K562 (cell line): ENCODE data around the gene SVOP. TPM values are rescaled to one million over a fixed set of nuclear protein-coding genes. Genes with fewer than 3 reads are reported as not detected.
A peak's percentile ranks its signal among the peaks of the same experiment; 100 is the strongest.

ENCODE experiments used
- ATAC-seq: fragments of 200-7000 bp; cut with Tn5 transposase; 3 replicates; pipeline ENCODE4 v1.9.1; 2020; ENCODE audit warnings: moderate library complexity
- BruUV-seq: library from RNA; stranded (reverse); fragments of 400-500 nt; replicated peaks from 2 replicates; lab custom pipeline; 2021; lab: Mats Ljungman, UMichigan
- CTCF ChIA-PET: fragments of 300-600 bp; formaldehyde crosslinking; extraction: SDS; loops from one replicate; lab custom pipeline; 2021; ENCODE audit warnings: low intra/inter-chr PET ratio; lab: Yijun Ruan, JAX
- POLR2A ChIA-PET: fragments of 300-600, 350-650 bp; sonication (Branson Sonifier 250); formaldehyde crosslinking; extraction: SDS; loops from one replicate; lab custom pipeline; 2021; ENCODE audit warnings: antibody characterized with exemption, inconsistent platforms; lab: Yijun Ruan, JAX
- DNase-seq, 4 experiments: peaks; one replicate each; pipeline versions ENCODE4 v3.0.0 to v3.0.0-alpha.2; 2011 to 2018; ENCODE audit warnings: low spot score in 3 of 4, mixed read lengths in 3 of 4; ENCODE audit errors: extremely low read depth in 1 of 4
- FAIRE-seq: peaks from 2 replicates; lab custom pipeline; 2011; peaks lifted over from hg19 to GRCh38; lab: Jason Lieb, UNC
- H2AFZ ChIP-seq: 2 replicates; pipeline ENCODE4 v1.6.0; 2011; ENCODE audit warnings: low read depth, low read length, control low read depth, inconsistent platforms
- H3K27ac ChIP-seq: fragments of 200-600 bp; 3 replicates; pipeline ENCODE4 v1.8.0; 2011; ENCODE audit warnings: low read depth, mild to moderate bottlenecking, control low read depth, inconsistent platforms, low read length, moderate library complexity, mixed read lengths; ENCODE audit errors: extremely low read depth
- H3K27me3 ChIP-seq, 2 experiments: fragments of 300-600 bp in 1 of 2; 2 replicates in 1 of 2; 3 replicates in 1 of 2; pipeline versions ENCODE4 v1.6.0 to v1.8.0; 2011; ENCODE audit warnings: inconsistent platforms in 2 of 2, low read length in 2 of 2, mild to moderate bottlenecking in 1 of 2, mixed read lengths in 1 of 2, moderate library complexity in 1 of 2; ENCODE audit not compliant: control insufficient read depth in 2 of 2, insufficient read depth in 2 of 2
- H3K36me3 ChIP-seq: fragments of 300-600 bp; 3 replicates; pipeline ENCODE4 v1.8.0; 2011; ENCODE audit warnings: mild to moderate bottlenecking, low read length, inconsistent platforms; ENCODE audit not compliant: control insufficient read depth, insufficient read depth
- H3K4me1 ChIP-seq, 2 experiments: fragments of 200-600 bp in 1 of 2; replicated peaks in 1 of 2; 2 replicates in 1 of 2; 3 replicates in 1 of 2; pipeline versions ENCODE4 v1.5.1 to v1.8.0; 2011; ENCODE audit warnings: inconsistent platforms in 2 of 2, low read length in 2 of 2, mild to moderate bottlenecking in 1 of 2, mixed read lengths in 1 of 2, moderate library complexity in 1 of 2; ENCODE audit not compliant: control insufficient read depth in 2 of 2, insufficient read depth in 2 of 2
- H3K4me2 ChIP-seq: 2 replicates; pipeline ENCODE4 v1.6.1; 2011; ENCODE audit warnings: low read length, control low read depth, inconsistent platforms, mixed read lengths; ENCODE audit not compliant: insufficient read depth
- H3K4me3 ChIP-seq: fragments of 200-600 bp; sonication (generic), shearing (Covaris generic); 2 replicates; pipeline ENCODE4 v1.5.1; 2016; ENCODE audit warnings: control low read depth, inconsistent platforms
- H3K79me2 ChIP-seq: fragments of 200-600 bp; 3 replicates; pipeline ENCODE4 v1.8.0; 2011; ENCODE audit warnings: low read length, inconsistent platforms; ENCODE audit not compliant: control insufficient read depth, insufficient read depth
- H3K9ac ChIP-seq, 2 experiments: 2 replicates each; pipeline versions ENCODE4 v1.6.0 to v1.6.1; 2011; ENCODE audit warnings: low read depth in 2 of 2, low read length in 2 of 2, control low read depth in 1 of 2, inconsistent platforms in 1 of 2, mild to moderate bottlenecking in 1 of 2, mixed read lengths in 1 of 2; ENCODE audit not compliant: insufficient read depth in 1 of 2
- H3K9me1 ChIP-seq: one replicate; pipeline ENCODE4 v1.6.0; 2011; ENCODE audit warnings: inconsistent platforms, mild to moderate bottlenecking, low read length, moderate library complexity; ENCODE audit not compliant: control insufficient read depth, insufficient read depth
- H3K9me3 ChIP-seq: replicated peaks from 2 replicates; pipeline ENCODE4 v1.5.1; 2011; ENCODE audit warnings: low read depth, low read length, inconsistent platforms; ENCODE audit not compliant: control insufficient read depth, insufficient read depth
- H4K20me1 ChIP-seq: replicated peaks from 2 replicates; pipeline ENCODE4 v1.6.1; 2011; ENCODE audit warnings: low read length, inconsistent platforms, mixed read lengths; ENCODE audit not compliant: control insufficient read depth, insufficient read depth
- CXXC5 ChIP-seq: fragments of 250-450 bp; sonication (Bioruptor Pico); IDR thresholded peaks from 2 replicates; pipeline ENCODE4 v1.8.0; 2022; ENCODE audit warnings: inconsistent platforms, mild to moderate bottlenecking, moderate library complexity
- IFI16 ChIP-seq: fragments of 250-450 bp; sonication (Bioruptor Pico); IDR thresholded peaks from 2 replicates; pipeline ENCODE4 v2.1.2; 2022; ENCODE audit warnings: mild to moderate bottlenecking, inconsistent platforms
- SIX5 ChIP-seq, 2 experiments: IDR thresholded peaks; 2 replicates each; pipeline ENCODE4 v1.6.1; 2011; ENCODE audit warnings: low read length in 2 of 2, borderline replicate concordance in 1 of 2, low read depth in 1 of 2, mild to moderate bottlenecking in 1 of 2, moderate library complexity in 1 of 2; ENCODE audit not compliant: insufficient read depth in 1 of 2
- SPI1 ChIP-seq: IDR thresholded peaks from 2 replicates; pipeline ENCODE4 v1.6.1; 2011; ENCODE audit warnings: low read depth, low read length, control low read depth, borderline replicate concordance
- WGBS: fragments of 100-300 bp; shearing (Covaris generic); methylation state at CpG from one replicate; pipeline ENCODE4 v1.1.6; 2016; ENCODE audit warnings: low coverage, mixed read lengths; ENCODE audit not compliant: insufficient coverage; ENCODE audit errors: missing lambda C conversion rate; 5-methylcytosine and 5-hydroxymethylcytosine counted together
- in situ Hi-C: fragments of 300-500 bp; cut with MboI; formaldehyde crosslinking; loops from 4 replicates; pipeline ENCODE4 v1.15.0; 2018; ENCODE audit warnings: inconsistent platforms, mixed read lengths
- intact Hi-C: fragments of 100-400 bp; cut with micrococcal nuclease; formaldehyde crosslinking; loops from 2 replicates; pipeline ENCODE4 v1.14.2; 2022
- polyA plus RNA-seq, 8 experiments: library from polyadenylated mRNA; depleted of rRNA in 4 of 8; stranded (reverse) in 5 of 8; unstranded in 3 of 8; fragments of >200 nt; fragmentation: Nextera tagmentation in 2 of 8; fragmentation: Illumina TruSeq in 1 of 8; extraction: Ambion mirVana in 2 of 8; extraction: Trizol in 1 of 8; gene quantifications; 2 replicates each; pipeline versions ENCODE4 v1.2.1 to v1.2.3, GENCODE V29; 2011 to 2014; ENCODE audit warnings: inconsistent platforms in 1 of 8, missing spikeins in 1 of 8
- total RNA-seq, 7 experiments: library from RNA; depleted of rRNA in 6 of 7; stranded (reverse); fragments of >200 nt in 6 of 7; fragmentation: Illumina TruSeq in 2 of 7; extraction: Trizol in 2 of 7; gene quantifications; 2 replicates each; pipeline versions ENCODE4 v1.2.1 to v1.2.3, GENCODE V29; 2011 to 2021; ENCODE audit warnings: low replicate concordance in 1 of 7
- TF ChIP-seq, protein P1 (sequence below): IDR thresholded peaks from 2 replicates; pipeline ENCODE4 v1.6.1; 2016; ENCODE audit warnings: missing genetic modification characterization, missing compliant biosample characterization
- TF ChIP-seq, protein P2 (sequence below): fragments of 450-650 bp; formaldehyde crosslinking; conservative IDR thresholded peaks from 2 replicates; pipeline ENCODE4 v1.4.0; 2022; ENCODE audit warnings: mild to moderate bottlenecking, missing genetic modification characterization
- TF ChIP-seq, protein P3 (sequence below): fragments of 250-450 bp; sonication (Bioruptor Pico); IDR thresholded peaks from 2 replicates; pipeline ENCODE4 v1.8.0; 2021; ENCODE audit warnings: borderline replicate concordance, mild to moderate bottlenecking, moderate library complexity; ENCODE audit not compliant: poor library complexity, severe bottlenecking
- TF ChIP-seq, protein P4 (sequence below): sonication (generic); formaldehyde crosslinking; IDR thresholded peaks from 2 replicates; pipeline ENCODE4 v1.8.1; 2022; ENCODE audit warnings: missing genetic modification reagents
- TF ChIP-seq, protein P5 (sequence below): fragments of 200-800 bp; sonication (Bioruptor generic); IDR thresholded peaks from 2 replicates; pipeline ENCODE4 v1.6.1; 2017; ENCODE audit warnings: missing genetic modification characterization, missing compliant biosample characterization

The SVOP gene
- total and polyA plus RNA-seq, 9 of the 15 experiments (the other 6 are each of a cell fraction or from before 2014, with no cell fraction given) = 0.01 to 0.09 (median 0.06) TPM; not detected in 1

DNA sequence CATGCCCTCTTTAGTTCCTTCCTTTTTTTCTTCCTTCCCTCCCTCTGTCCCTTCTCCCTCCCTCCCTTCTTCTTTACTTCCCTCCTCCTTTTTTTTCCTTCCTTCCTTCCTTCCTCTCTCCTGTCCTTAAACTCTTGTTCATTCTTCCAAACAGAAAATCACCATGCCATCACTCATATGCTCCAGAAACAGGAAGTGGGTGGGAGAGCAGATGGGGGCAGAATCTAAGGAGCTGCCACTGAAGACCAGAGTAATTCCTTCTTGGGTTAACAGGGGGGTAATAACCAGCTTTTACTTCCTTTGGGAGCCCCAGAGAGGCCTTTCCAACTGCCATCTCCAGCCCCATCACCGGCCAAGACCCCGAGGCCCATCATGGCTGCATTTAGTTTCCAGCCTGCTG lies 51.2 kb downstream of the SVOP start:
- no peak for DNase-seq
- intact Hi-C loops = no loop called here
- Histone ChIP-seq H3K9ac (no peak overlapping the region), H4K20me1 (no peaks in the 10 kb centered on the region), H3K27ac (no peak overlapping the region), H3K9me1 (no peaks in the 10 kb centered on the region)
- POLR2A ChIA-PET = no interaction called here
- CTCF ChIA-PET = no interaction called here
- BruUV-seq = no TSS peak
- TF ChIP-seq, protein P1, sequence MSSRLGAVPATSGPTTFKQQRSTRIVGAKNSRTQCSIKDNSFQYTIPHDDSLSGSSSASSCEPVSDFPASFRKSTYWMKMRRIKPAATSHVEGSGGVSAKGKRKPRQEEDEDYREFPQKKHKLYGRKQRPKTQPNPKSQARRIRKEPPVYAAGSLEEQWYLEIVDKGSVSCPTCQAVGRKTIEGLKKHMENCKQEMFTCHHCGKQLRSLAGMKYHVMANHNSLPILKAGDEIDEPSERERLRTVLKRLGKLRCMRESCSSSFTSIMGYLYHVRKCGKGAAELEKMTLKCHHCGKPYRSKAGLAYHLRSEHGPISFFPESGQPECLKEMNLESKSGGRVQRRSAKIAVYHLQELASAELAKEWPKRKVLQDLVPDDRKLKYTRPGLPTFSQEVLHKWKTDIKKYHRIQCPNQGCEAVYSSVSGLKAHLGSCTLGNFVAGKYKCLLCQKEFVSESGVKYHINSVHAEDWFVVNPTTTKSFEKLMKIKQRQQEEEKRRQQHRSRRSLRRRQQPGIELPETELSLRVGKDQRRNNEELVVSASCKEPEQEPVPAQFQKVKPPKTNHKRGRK (tag) = 0 out of 2 replicates have a peak, but pooled peaks have one; percentile 4
- TF ChIP-seq, protein P2, sequence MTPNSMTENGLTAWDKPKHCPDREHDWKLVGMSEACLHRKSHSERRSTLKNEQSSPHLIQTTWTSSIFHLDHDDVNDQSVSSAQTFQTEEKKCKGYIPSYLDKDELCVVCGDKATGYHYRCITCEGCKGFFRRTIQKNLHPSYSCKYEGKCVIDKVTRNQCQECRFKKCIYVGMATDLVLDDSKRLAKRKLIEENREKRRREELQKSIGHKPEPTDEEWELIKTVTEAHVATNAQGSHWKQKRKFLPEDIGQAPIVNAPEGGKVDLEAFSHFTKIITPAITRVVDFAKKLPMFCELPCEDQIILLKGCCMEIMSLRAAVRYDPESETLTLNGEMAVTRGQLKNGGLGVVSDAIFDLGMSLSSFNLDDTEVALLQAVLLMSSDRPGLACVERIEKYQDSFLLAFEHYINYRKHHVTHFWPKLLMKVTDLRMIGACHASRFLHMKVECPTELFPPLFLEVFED (CRISPR knock-in tag) = no peak
- TF ChIP-seq IFI16 (CRISPR knock-in tag) = no peak
- TF ChIP-seq, protein P3, sequence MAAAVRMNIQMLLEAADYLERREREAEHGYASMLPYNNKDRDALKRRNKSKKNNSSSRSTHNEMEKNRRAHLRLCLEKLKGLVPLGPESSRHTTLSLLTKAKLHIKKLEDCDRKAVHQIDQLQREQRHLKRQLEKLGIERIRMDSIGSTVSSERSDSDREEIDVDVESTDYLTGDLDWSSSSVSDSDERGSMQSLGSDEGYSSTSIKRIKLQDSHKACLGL (CRISPR knock-in tag) = no peak
- no peak for TF ChIP-seq CXXC5 (CRISPR knock-in tag)
- TF ChIP-seq SIX5 (IDR thresholded peaks at IDR 0.05; ENCODE audit: borderline replicate concordance in 1 of 2, insufficient read depth in 1 of 2, low read depth in 1 of 2, low read length in 2 of 2) = no peak
- TF ChIP-seq SPI1 = peak; percentile 74; the same call in 1 of the 2 replicates
- TF ChIP-seq, protein P4, sequence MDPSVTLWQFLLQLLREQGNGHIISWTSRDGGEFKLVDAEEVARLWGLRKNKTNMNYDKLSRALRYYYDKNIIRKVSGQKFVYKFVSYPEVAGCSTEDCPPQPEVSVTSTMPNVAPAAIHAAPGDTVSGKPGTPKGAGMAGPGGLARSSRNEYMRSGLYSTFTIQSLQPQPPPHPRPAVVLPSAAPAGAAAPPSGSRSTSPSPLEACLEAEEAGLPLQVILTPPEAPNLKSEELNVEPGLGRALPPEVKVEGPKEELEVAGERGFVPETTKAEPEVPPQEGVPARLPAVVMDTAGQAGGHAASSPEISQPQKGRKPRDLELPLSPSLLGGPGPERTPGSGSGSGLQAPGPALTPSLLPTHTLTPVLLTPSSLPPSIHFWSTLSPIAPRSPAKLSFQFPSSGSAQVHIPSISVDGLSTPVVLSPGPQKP (CRISPR knock-in tag) = no peak
- TF ChIP-seq, protein P5, sequence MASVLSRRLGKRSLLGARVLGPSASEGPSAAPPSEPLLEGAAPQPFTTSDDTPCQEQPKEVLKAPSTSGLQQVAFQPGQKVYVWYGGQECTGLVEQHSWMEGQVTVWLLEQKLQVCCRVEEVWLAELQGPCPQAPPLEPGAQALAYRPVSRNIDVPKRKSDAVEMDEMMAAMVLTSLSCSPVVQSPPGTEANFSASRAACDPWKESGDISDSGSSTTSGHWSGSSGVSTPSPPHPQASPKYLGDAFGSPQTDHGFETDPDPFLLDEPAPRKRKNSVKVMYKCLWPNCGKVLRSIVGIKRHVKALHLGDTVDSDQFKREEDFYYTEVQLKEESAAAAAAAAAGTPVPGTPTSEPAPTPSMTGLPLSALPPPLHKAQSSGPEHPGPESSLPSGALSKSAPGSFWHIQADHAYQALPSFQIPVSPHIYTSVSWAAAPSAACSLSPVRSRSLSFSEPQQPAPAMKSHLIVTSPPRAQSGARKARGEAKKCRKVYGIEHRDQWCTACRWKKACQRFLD (CRISPR knock-in tag) = no peak
- TF ChIP-seq, all 486 proteins: peak for 2
- ATAC-seq (no peak), FAIRE-seq (no peak)
- H3K27me3 ChIP-seq = peaks cover 2 to 20% of the 10 kb centered on the region in 2 experiments; a peak in 3 of 5 replicates
- no peaks in the 10 kb centered on the region for H3K4me1 ChIP-seq
- H3K79me2 ChIP-seq = no peaks in the 10 kb centered on the region
- 0% methylated on average over 2 of the region's 2 CpGs for WGBS
- no peak overlapping the region for H3K4me2 ChIP-seq
- H3K9me3 ChIP-seq = no peaks in the 10 kb centered on the region
- H2AFZ ChIP-seq = no peak overlapping the region
- no peaks in the 10 kb centered on the region for H3K36me3 ChIP-seq
- in situ Hi-C loops = no loop called here
- no peak overlapping the region for H3K4me3 ChIP-seq
